Stimulated activated naive B cell treated with anti-CD40 and anti-IgM and Interleukin-4, amounts not matched to agents 10 μg/mL and 1 μg/mL and 100 μg/mL, for 72 hours (primary cell): ENCODE results near the gene DIAPH3.

Source experiments
- ATAC-seq, 2 donors: fragments of 150-1000 bp; cut with Tn5 transposase; replicated peaks; 2 replicates each; pipeline ENCODE4 v1.10.0; 2021; ENCODE audit warnings: moderate library complexity in 1 of 2
- DNase-seq: peaks from one replicate; pipeline ENCODE4 v3.0.0; 2021
- H3K27ac Mint-ChIP-seq: one replicate; pipeline ENCODE4 v1.8.0; 2022; ENCODE audit warnings: mild to moderate bottlenecking, mixed read lengths
- H3K27me3 Mint-ChIP-seq, 2 donors: one replicate each; pipeline ENCODE4 v1.8.0; 2022; ENCODE audit warnings: mixed read lengths in 2 of 2
- H3K36me3 Mint-ChIP-seq, 2 donors: one replicate each; pipeline ENCODE4 v1.8.0; 2022; ENCODE audit warnings: mixed read lengths in 2 of 2, mild to moderate bottlenecking in 1 of 2
- H3K4me1 Mint-ChIP-seq, 2 donors: one replicate each; pipeline ENCODE4 v1.8.0; 2022; ENCODE audit warnings: mixed read lengths in 2 of 2, mild to moderate bottlenecking in 1 of 2
- H3K4me3 Mint-ChIP-seq, 2 donors: one replicate each; pipeline ENCODE4 v1.8.0; 2022; ENCODE audit warnings: mild to moderate bottlenecking in 2 of 2, mixed read lengths in 2 of 2, moderate library complexity in 1 of 2
- H3K9me3 Mint-ChIP-seq, 2 donors: one replicate each; pipeline ENCODE4 v1.8.0; 2022; ENCODE audit warnings: mixed read lengths in 2 of 2, mild to moderate bottlenecking in 1 of 2

DIAPH3 gene

GRCh38 chr13:59960683-59961082 lies 203.0 kb downstream of the DIAPH3 start:
- Mint-ChIP-seq H3K4me3 (no peak overlapping the region), H3K9me3 (peaks cover 3 to 14% of the 10 kb centered on the region in 2 donors), H3K27ac (no peak overlapping the region), H3K4me1 (no peaks in the 10 kb centered on the region), H3K27me3 (no peaks in the 10 kb centered on the region), H3K36me3 (peaks cover 0 to 3% of the 10 kb centered on the region in 2 donors)
- no peak for DNase-seq
- no peak for ATAC-seq

DNA sequence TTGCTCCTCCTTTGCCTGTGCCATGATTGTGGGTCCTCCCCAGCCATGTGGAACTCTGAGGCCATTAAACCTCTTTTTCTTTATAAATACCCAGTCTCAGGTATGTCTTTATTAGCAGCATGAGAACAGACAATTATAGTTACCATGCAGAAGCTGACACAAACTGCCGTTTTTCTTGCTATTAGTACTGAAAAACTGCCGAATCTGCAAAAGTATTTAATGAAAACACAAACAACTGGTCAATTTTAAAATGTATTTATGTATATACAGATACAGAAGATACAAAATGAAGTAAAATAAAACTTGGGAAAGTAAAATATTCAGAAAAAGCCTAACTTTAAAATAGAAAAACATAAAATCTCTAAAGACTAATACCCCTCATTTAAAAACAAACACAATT lies 206.3 kb downstream of the DIAPH3 start:
- no peaks in the 10 kb centered on the region for H3K4me1 Mint-ChIP-seq
- no peaks in the 10 kb centered on the region for H3K27me3 Mint-ChIP-seq
- peaks cover 8 to 20% of the 10 kb centered on the region in 2 donors for H3K9me3 Mint-ChIP-seq
- ATAC-seq (no peak), DNase-seq (no peak)
- no peak overlapping the region for H3K27ac Mint-ChIP-seq
- peaks cover 0 to 7% of the 10 kb centered on the region in 2 donors for H3K36me3 Mint-ChIP-seq
- H3K4me3 Mint-ChIP-seq, result no peak overlapping the region

DNA sequence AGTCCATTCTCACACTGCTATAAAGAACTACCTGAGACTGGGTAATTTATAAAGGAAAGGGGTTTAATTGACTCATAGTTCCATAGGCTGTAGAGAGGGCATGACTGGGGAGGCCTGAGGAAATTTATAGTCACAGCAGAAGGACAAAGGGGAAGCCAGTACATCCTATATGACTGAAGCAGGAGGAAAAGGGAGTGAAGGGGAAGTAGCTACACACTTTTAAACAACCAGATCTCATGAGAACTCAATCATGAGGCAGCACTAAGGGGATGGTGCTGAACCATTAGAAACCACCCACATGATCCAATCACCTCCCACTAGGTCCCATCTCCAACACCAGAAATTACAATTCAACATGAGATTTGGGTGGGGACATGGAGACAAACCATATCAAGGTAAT lies 209.1 kb downstream of the DIAPH3 start:
- no peak for ATAC-seq
- Mint-ChIP-seq H3K4me3 (no peak overlapping the region), H3K4me1 (peaks cover 0 to 3% of the 10 kb centered on the region in 2 donors), H3K27me3 (no peaks in the 10 kb centered on the region), H3K36me3 (peaks cover 0 to 7% of the 10 kb centered on the region in 2 donors), H3K9me3 (peaks cover 8 to 20% of the 10 kb centered on the region in 2 donors), H3K27ac (no peak overlapping the region)
- no peak for DNase-seq

DNA sequence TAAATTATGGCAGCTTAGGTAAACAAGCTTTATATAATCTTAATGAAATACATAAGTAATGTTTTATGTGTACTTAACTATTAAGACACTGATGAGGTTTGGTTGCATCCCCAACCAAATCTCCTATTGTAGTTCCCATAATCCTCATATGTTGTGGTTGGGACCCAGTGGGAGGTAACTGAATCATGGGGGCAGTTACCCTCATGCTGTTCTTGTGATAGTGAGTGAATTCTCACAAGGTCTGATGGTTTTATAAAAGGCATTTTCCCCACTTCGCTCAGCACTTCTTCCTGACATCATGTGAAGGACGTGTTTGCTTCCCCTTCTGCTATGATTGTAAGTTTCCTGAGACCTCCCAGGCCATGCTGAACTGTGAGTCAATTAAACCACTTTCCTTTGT lies 212.7 kb downstream of the DIAPH3 start:
- no peak for ATAC-seq
- Mint-ChIP-seq H3K27me3 (no peaks in the 10 kb centered on the region), H3K4me1 (peaks cover 0 to 3% of the 10 kb centered on the region in 2 donors), H3K9me3 (peaks cover 8 to 10% of the 10 kb centered on the region in 2 donors), H3K27ac (no peak overlapping the region), H3K4me3 (no peak overlapping the region), H3K36me3 (peaks cover 0 to 7% of the 10 kb centered on the region in 2 donors)
- no peak for DNase-seq

GRCh38 chr13:59950266-59950665 lies 213.5 kb downstream of the DIAPH3 start:
- DNase-seq, result no peak
- peaks cover 0 to 3% of the 10 kb centered on the region in 2 donors for H3K4me1 Mint-ChIP-seq
- H3K27ac Mint-ChIP-seq, result no peak overlapping the region
- no peaks in the 10 kb centered on the region for H3K36me3 Mint-ChIP-seq
- H3K27me3 Mint-ChIP-seq, result no peaks in the 10 kb centered on the region
- no peak overlapping the region for H3K4me3 Mint-ChIP-seq
- ATAC-seq, result no peak
- H3K9me3 Mint-ChIP-seq, result peaks cover under 1 to 2% of the 10 kb centered on the region in 2 donors

DNA sequence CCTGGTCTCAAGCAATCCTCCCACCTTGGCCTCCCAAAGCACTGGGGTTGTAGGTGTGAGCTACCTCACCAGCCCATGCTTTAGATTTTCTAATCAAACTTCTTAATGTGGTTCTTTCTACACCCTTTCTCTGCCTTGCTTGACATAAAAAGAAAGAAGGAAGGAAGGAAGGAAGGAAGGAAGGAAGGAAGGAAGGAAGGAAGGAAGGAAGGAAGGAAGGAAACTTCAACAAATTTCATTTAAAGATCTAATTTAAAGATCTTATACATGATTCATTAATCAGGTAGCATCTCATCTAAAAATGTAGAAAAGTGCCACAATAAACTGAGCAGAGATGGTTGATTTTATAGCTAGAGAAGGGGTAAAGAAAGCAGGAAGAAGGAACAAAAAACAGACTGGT lies 215.0 kb downstream of the DIAPH3 start:
- Mint-ChIP-seq H3K4me3 (no peak overlapping the region), H3K27me3 (no peaks in the 10 kb centered on the region), H3K36me3 (no peaks in the 10 kb centered on the region), H3K27ac (no peak overlapping the region), H3K9me3 (no peaks in the 10 kb centered on the region), H3K4me1 (peaks cover 0 to 3% of the 10 kb centered on the region in 2 donors)
- DNase-seq, result no peak
- no peak for ATAC-seq

DNA sequence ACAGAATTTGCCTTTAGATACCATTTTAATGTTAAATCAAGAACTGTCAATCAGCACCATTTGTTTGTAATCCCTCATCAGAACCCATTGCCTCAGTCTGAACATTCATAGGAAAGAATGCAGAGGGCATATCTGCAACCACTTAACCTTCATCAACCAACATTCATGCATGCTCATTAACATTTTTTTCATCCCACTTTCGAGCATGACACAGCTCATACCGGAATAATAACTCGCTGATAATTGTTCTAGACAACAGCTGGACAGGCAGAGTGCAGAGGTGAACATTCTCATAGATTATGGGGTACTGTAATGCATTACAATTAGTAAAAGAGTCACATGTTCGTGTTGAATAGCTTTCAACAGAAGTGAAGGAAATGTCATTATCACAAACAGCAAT lies 216.8 kb downstream of the DIAPH3 start:
- Mint-ChIP-seq H3K4me1 (peaks cover 0 to 3% of the 10 kb centered on the region in 2 donors), H3K27ac (no peak overlapping the region), H3K36me3 (no peaks in the 10 kb centered on the region), H3K27me3 (no peaks in the 10 kb centered on the region), H3K9me3 (no peaks in the 10 kb centered on the region), H3K4me3 (no peak overlapping the region)
- DNase-seq (no peak), ATAC-seq (no peak)

DNA sequence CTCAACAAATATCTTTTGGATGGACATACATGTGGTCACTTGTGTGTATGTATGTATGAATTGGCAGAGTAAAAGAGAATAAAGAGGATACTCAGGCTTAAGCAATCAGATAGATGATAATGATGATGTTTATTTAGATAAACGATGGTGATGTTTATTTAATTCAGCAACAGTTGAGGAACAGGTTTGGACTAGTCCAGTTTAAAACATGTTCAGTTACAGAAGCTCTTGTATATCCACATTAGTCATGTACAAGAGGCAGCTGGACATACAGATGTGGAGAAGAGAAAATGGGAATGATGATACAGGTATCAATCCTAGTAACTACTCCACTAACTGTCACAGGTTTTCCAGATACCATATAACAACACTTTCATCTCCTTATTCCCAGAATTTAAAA lies 232.1 kb downstream of the DIAPH3 start:
- Mint-ChIP-seq H3K9me3 (peaks cover 10 to 22% of the 10 kb centered on the region in 2 donors), H3K4me3 (no peak overlapping the region), H3K27ac (no peak overlapping the region), H3K27me3 (no peaks in the 10 kb centered on the region), H3K36me3 (peaks cover 0 to 4% of the 10 kb centered on the region in 2 donors), H3K4me1 (no peaks in the 10 kb centered on the region)
- DNase-seq (no peak), ATAC-seq (no peak)

- no peak for ATAC-seq
- Mint-ChIP-seq H3K27ac (no peak overlapping the region), H3K36me3 (peaks cover 0 to 4% of the 10 kb centered on the region in 2 donors), H3K4me1 (no peaks in the 10 kb centered on the region), H3K9me3 (peaks cover 10 to 22% of the 10 kb centered on the region in 2 donors), H3K27me3 (no peaks in the 10 kb centered on the region), H3K4me3 (no peak overlapping the region)
- no peak for DNase-seq
These were observed 239.5 kb downstream of the DIAPH3 start for GRCh38 chr13:59924256-59924655.

DNA sequence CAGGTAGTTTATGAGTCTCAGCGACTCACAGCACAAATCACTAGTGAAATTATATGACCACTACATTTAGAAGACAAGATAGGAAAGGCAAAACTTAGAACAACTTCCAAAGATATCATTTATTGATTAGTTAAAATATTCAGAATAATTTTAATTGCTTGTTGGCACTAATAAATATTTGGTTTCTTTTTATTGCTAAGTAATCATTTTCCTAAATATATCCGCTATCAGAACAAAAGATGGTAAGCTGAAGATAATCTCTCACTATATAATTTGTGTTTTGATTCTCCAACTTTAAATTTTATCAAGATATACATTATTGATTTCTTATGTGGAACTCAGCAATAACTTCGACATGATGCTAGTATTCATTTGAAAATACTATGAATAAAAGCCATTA lies 248.5 kb downstream of the DIAPH3 start:
- H3K9me3 Mint-ChIP-seq, result no peaks in the 10 kb centered on the region
- ATAC-seq, result no peak
- H3K4me3 Mint-ChIP-seq, result no peak overlapping the region
- H3K27me3 Mint-ChIP-seq, result no peaks in the 10 kb centered on the region
- H3K27ac Mint-ChIP-seq, result no peak overlapping the region
- DNase-seq, result no peak
- H3K4me1 Mint-ChIP-seq, result no peaks in the 10 kb centered on the region
- H3K36me3 Mint-ChIP-seq, result no peaks in the 10 kb centered on the region

GRCh38 chr13:59914556-59914955 lies 249.2 kb downstream of the DIAPH3 start:
- Mint-ChIP-seq H3K27me3 (no peaks in the 10 kb centered on the region), H3K4me1 (no peaks in the 10 kb centered on the region), H3K9me3 (no peaks in the 10 kb centered on the region), H3K36me3 (no peaks in the 10 kb centered on the region), H3K27ac (no peak overlapping the region), H3K4me3 (no peak overlapping the region)
- ATAC-seq (no peak), DNase-seq (no peak)

GRCh38 chr13:59906413-59907049 lies 257.2 kb downstream of the DIAPH3 start:
- no peak for DNase-seq
- H3K36me3 Mint-ChIP-seq, result no peaks in the 10 kb centered on the region
- no peak overlapping the region for H3K4me3 Mint-ChIP-seq
- H3K27ac Mint-ChIP-seq, result no peak overlapping the region
- no peaks in the 10 kb centered on the region for H3K4me1 Mint-ChIP-seq
- no peak for ATAC-seq
- no peaks in the 10 kb centered on the region for H3K9me3 Mint-ChIP-seq
- no peaks in the 10 kb centered on the region for H3K27me3 Mint-ChIP-seq

DNA sequence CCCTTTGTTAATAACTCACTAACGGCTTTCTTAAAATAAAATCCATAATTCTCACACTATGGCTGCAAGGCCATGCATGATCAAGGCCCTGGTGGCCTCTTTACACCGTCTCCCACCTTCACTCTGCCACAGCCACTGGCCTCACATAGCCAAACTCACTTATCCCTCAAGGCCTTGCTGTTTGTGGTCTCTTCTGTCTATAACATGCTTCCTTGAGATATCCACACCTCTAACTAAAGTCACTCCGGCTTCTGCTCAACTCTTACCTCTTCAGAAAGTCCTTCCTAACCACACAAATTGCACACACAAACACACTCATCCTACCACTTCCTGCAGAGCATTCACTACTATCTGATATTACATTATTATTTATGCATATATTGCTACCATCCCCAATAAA lies 262.5 kb downstream of the DIAPH3 start:
- Mint-ChIP-seq H3K4me1 (no peaks in the 10 kb centered on the region), H3K36me3 (no peaks in the 10 kb centered on the region), H3K27ac (no peak overlapping the region), H3K4me3 (no peak overlapping the region), H3K9me3 (no peaks in the 10 kb centered on the region), H3K27me3 (no peaks in the 10 kb centered on the region)
- DNase-seq (no peak), ATAC-seq (no peak)

DNA sequence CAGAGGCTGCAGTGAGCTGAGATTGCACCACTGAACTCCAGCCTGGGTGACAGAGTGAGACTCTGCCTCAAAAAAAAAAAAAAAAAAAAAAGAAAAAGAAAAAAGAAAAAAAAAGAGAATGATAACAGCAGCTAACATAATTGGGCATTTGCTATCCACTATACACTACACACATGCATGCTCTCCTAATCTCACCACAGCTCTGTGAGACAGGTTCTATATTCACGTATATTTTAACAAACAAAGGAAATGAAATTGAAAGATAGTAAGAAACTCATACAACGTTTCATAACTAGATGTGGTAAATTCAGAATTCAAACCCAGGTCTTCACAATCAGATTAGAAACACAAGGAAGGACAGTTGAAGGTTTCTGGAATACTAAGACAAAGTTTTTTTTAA lies 265.7 kb downstream of the DIAPH3 start:
- DNase-seq (no peak), ATAC-seq (no peak)
- H3K9me3 Mint-ChIP-seq, result no peaks in the 10 kb centered on the region
- no peak overlapping the region for H3K27ac Mint-ChIP-seq
- H3K27me3 Mint-ChIP-seq, result no peaks in the 10 kb centered on the region
- no peaks in the 10 kb centered on the region for H3K36me3 Mint-ChIP-seq
- no peak overlapping the region for H3K4me3 Mint-ChIP-seq
- no peaks in the 10 kb centered on the region for H3K4me1 Mint-ChIP-seq

GRCh38 chr13:59893266-59893665 lies 270.5 kb downstream of the DIAPH3 start:
- DNase-seq (no peak), ATAC-seq (no peak)
- Mint-ChIP-seq H3K27ac (no peak overlapping the region), H3K9me3 (no peaks in the 10 kb centered on the region), H3K4me3 (no peak overlapping the region), H3K4me1 (no peaks in the 10 kb centered on the region), H3K27me3 (no peaks in the 10 kb centered on the region), H3K36me3 (no peaks in the 10 kb centered on the region)

- DNase-seq, result no peak
- no peaks in the 10 kb centered on the region for H3K27me3 Mint-ChIP-seq
These were observed 272.7 kb downstream of the DIAPH3 start for GRCh38 chr13:59891053-59891452.

More at GRCh38 chr13:59891053-59891452, 272.7 kb downstream of the DIAPH3 start:
- Mint-ChIP-seq H3K9me3 (no peaks in the 10 kb centered on the region), H3K36me3 (no peaks in the 10 kb centered on the region), H3K4me1 (no peaks in the 10 kb centered on the region), H3K27ac (no peak overlapping the region), H3K4me3 (no peak overlapping the region)
- no peak for ATAC-seq
